GM21723 (cell line): ENCODE data around the gene EIF1B.

Source experiments
- ATAC-seq: cut with Tn5 transposase; IDR thresholded peaks from one replicate; pipeline ENCODE4 v1.9.1; 2021; ENCODE audit warnings: mild to moderate bottlenecking, moderate library complexity; ENCODE audit not compliant: unreplicated experiment

EIF1B gene

GRCh38 chr3:40340541-40341170, 31.1 kb downstream of the EIF1B start:
- no peak for ATAC-seq

DNA sequence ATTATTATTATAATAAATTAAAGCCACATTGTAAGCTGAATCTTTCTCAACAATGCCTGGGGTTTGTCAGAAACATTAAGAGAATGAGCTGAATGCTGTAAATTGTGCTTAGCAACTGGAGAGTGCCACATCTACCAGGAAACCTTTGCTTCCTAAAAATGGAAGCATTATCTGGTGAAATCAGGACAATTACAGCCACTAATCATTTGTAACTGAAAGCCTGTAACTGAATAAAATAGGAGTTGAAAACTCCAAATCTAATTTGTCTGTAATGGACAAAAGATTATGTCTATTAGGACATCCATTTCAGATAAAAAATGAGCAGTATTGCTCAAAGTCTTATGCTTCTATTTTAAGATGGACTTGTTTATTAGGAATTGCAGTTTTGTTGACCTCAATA, 32.2 kb downstream of the EIF1B start:
- no peak for ATAC-seq

DNA sequence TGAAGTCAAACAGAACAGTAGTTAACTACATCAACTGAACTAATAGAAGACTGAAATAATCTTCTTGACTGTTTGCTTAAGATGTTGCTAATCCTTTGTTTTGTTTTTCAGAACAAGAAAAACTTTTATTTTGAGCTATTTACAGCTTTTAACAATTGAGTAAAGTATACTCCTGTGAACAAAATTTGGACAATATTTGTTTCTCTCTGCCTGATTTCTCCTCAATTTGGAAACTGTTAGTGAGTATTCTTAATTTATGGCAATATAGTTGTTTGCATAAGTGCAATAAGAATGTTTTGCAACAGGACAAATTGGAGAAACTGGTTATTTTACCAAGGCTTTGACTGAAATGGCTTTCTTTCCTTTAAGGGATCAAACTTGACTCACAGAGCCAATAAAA, 41.0 kb downstream of the EIF1B start:
- no peak for ATAC-seq

- no peak for ATAC-seq
These were observed 45.9 kb downstream of the EIF1B start for GRCh38 chr3:40355410-40355809.

DNA sequence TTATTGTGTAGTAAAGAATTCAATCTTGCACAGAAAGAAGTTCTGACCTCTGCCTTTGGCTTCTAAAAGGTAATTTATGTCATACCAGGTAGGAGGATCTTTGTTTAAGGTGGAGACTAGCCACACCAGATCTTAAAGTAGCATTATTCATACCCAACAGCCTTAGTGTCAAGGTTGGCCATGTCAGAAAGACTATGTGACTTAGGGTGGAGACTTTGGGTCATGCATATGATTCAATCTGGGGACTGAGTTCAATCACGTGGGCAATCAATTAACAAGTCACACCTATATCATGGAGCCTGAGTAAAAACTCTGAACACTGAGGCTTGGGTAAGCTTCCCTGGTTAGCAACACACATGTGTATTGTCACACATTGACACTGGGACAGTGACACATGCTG, 48.9 kb downstream of the EIF1B start:
- ATAC-seq: no peak
